HUES64 (cell line): ENCODE measurements around the gene KDELR1.
"Not testable (repeated sequence)": the region's sequence is repeated elsewhere in the genome, so short reads cannot be mapped to it uniquely, and the experiment has no call there.

Experiments
- H3K27ac ChIP-seq: 2 replicates; pipeline ENCODE4 v1.7.0; 2013; ENCODE audit warnings: low read depth, low read length, inconsistent platforms
- H3K27me3 ChIP-seq: 2 replicates; pipeline ENCODE4 v1.6.1; 2013; ENCODE audit warnings: mild to moderate bottlenecking, low read length; ENCODE audit not compliant: insufficient read depth
- H3K36me3 ChIP-seq: 2 replicates; pipeline ENCODE4 v1.6.1; 2013; ENCODE audit warnings: mild to moderate bottlenecking, low read length; ENCODE audit not compliant: insufficient read depth
- H3K4me1 ChIP-seq: 2 replicates; pipeline ENCODE4 v1.6.1; 2013; ENCODE audit warnings: mild to moderate bottlenecking, low read length, moderate library complexity; ENCODE audit not compliant: insufficient read depth
- H3K4me3 ChIP-seq: 2 replicates; pipeline ENCODE4 v1.5.1; 2013; ENCODE audit warnings: mild to moderate bottlenecking, low read length, moderate library complexity
- H3K9ac ChIP-seq: 2 replicates; pipeline ENCODE4 v1.6.1; 2013; ENCODE audit warnings: mild to moderate bottlenecking, low read depth, low read length
- H3K9me3 ChIP-seq: 2 replicates; pipeline ENCODE4 v1.6.1; 2013; ENCODE audit warnings: low read depth, low read length; ENCODE audit not compliant: insufficient read depth
- WGBS: fragments of 150-250, 120-280 bp; methylation state at CpG from one replicate; pipeline ENCODE4 v1.1.7; 2013; ENCODE audit warnings: missing lambda C conversion rate; 5-methylcytosine and 5-hydroxymethylcytosine counted together

Gene KDELR1

GRCh38 chr19:48385461-48386087 lies 5.8 kb downstream of the KDELR1 start:
- Histone ChIP-seq H3K4me1 (no peaks in the 10 kb centered on the region; the same call in 1 of the 2 replicates), H3K9me3 (no peaks in the 10 kb centered on the region), H3K27me3 (no peaks in the 10 kb centered on the region), H3K4me3 (no peak overlapping the region), H3K36me3 (peaks cover 82% of the 10 kb centered on the region), H3K27ac (no peak overlapping the region), H3K9ac (no peak overlapping the region)
- 93% methylated on average over 7 of the region's 7 CpGs for WGBS

GRCh38 chr19:48382286-48382685 lies 9.1 kb downstream of the KDELR1 start:
- H3K9me3 ChIP-seq = no peaks in the 10 kb centered on the region
- WGBS = 99% methylated on average over 8 of the region's 8 CpGs
- H3K36me3 ChIP-seq = peaks cover 59% of the 10 kb centered on the region
- no peaks in the 10 kb centered on the region for H3K27me3 ChIP-seq
- H3K4me3 ChIP-seq = no peak overlapping the region
- H3K27ac ChIP-seq = no peak overlapping the region
- H3K4me1 ChIP-seq = no peaks in the 10 kb centered on the region
- H3K9ac ChIP-seq = no peak overlapping the region

GRCh38 chr19:48381178-48381950 lies 10.0 kb downstream of the KDELR1 start:
- Histone ChIP-seq H3K27ac (no peak overlapping the region), H3K9ac (no peak overlapping the region), H3K36me3 (peaks cover 50% of the 10 kb centered on the region), H3K27me3 (no peaks in the 10 kb centered on the region), H3K9me3 (no peaks in the 10 kb centered on the region), H3K4me1 (no peaks in the 10 kb centered on the region), H3K4me3 (no peak overlapping the region)
- 92% methylated on average over 11 of the region's 11 CpGs for WGBS

GRCh38 chr19:48379058-48379457 lies 12.3 kb downstream of the KDELR1 start:
- Histone ChIP-seq H3K27me3 (no peaks in the 10 kb centered on the region), H3K4me3 (no peak overlapping the region), H3K4me1 (no peaks in the 10 kb centered on the region), H3K27ac (no peak overlapping the region), H3K9me3 (no peaks in the 10 kb centered on the region), H3K9ac (no peak overlapping the region), H3K36me3 (peaks cover 28% of the 10 kb centered on the region)
- 92% methylated on average over 5 of the region's 5 CpGs for WGBS

GRCh38 chr19:48378194-48378570 lies 13.2 kb downstream of the KDELR1 start:
- WGBS = 94% methylated on average over 10 of the region's 10 CpGs
- H3K27me3 ChIP-seq = no peaks in the 10 kb centered on the region
- H3K4me3 ChIP-seq = no peak overlapping the region
- H3K4me1 ChIP-seq = no peaks in the 10 kb centered on the region
- H3K27ac ChIP-seq = no peak overlapping the region
- H3K9me3 ChIP-seq = no peaks in the 10 kb centered on the region
- H3K36me3 ChIP-seq = peaks cover 19% of the 10 kb centered on the region
- no peak overlapping the region for H3K9ac ChIP-seq

GRCh38 chr19:48373567-48373966 lies 17.8 kb downstream of the KDELR1 start:
- H3K4me3 ChIP-seq = no peak overlapping the region
- H3K9ac ChIP-seq = no peak overlapping the region
- H3K27me3 ChIP-seq = no peaks in the 10 kb centered on the region
- no peaks in the 10 kb centered on the region for H3K9me3 ChIP-seq
- 91% methylated on average over 11 of the region's 11 CpGs for WGBS
- H3K36me3 ChIP-seq = no peaks in the 10 kb centered on the region
- no peak overlapping the region for H3K27ac ChIP-seq
- no peaks in the 10 kb centered on the region for H3K4me1 ChIP-seq

- WGBS = 90% methylated on average over 4 of the region's 4 CpGs
- Histone ChIP-seq H3K27me3 (no peaks in the 10 kb centered on the region), H3K27ac (no peak overlapping the region)
These were observed 18.4 kb downstream of the KDELR1 start for GRCh38 chr19:48372904-48373303.

GRCh38 chr19:48371771-48372170 lies 19.6 kb downstream of the KDELR1 start:
- not testable (repeated sequence) for H3K36me3 ChIP-seq, H3K4me1 ChIP-seq, H3K27ac ChIP-seq, H3K9ac ChIP-seq, H3K9me3 ChIP-seq, H3K27me3 ChIP-seq, H3K4me3 ChIP-seq
- WGBS = 96% methylated on average over 5 of the region's 5 CpGs

More at GRCh38 chr19:48372904-48373303, 18.4 kb downstream of the KDELR1 start:
- H3K9me3 ChIP-seq = no peaks in the 10 kb centered on the region
- no peak overlapping the region for H3K4me3 ChIP-seq
- no peaks in the 10 kb centered on the region for H3K4me1 ChIP-seq
- H3K36me3 ChIP-seq = no peaks in the 10 kb centered on the region
- H3K9ac ChIP-seq = no peak overlapping the region

- no peaks in the 10 kb centered on the region for H3K27me3 ChIP-seq
- WGBS = 87% methylated on average over 7 of the region's 7 CpGs
- H3K27ac ChIP-seq = no peak overlapping the region
- no peaks in the 10 kb centered on the region for H3K4me1 ChIP-seq
- H3K9ac ChIP-seq = no peak overlapping the region
- no peaks in the 10 kb centered on the region for H3K9me3 ChIP-seq
- H3K4me3 ChIP-seq = no peak overlapping the region
- H3K36me3 ChIP-seq = no peaks in the 10 kb centered on the region
These were observed 20.0 kb downstream of the KDELR1 start for GRCh38 chr19:48371367-48371766.

- WGBS = 78% methylated on average over 4 of the region's 4 CpGs
- Histone ChIP-seq H3K9me3 (no peaks in the 10 kb centered on the region), H3K27ac (no peak overlapping the region), H3K36me3 (no peaks in the 10 kb centered on the region), H3K9ac (no peak overlapping the region), H3K27me3 (no peaks in the 10 kb centered on the region), H3K4me3 (no peak overlapping the region), H3K4me1 (no peaks in the 10 kb centered on the region)
These were observed 20.4 kb downstream of the KDELR1 start for GRCh38 chr19:48370955-48371354.

GRCh38 chr19:48368936-48369335 lies 22.4 kb downstream of the KDELR1 start:
- Histone ChIP-seq H3K36me3 (no peaks in the 10 kb centered on the region), H3K27me3 (no peaks in the 10 kb centered on the region), H3K9ac (no peak overlapping the region), H3K9me3 (no peaks in the 10 kb centered on the region), H3K27ac (no peak overlapping the region), H3K4me1 (no peaks in the 10 kb centered on the region), H3K4me3 (no peak overlapping the region)
- WGBS = 92% methylated on average over 14 of the region's 14 CpGs
